Transverse colon (tissue), 4 donors: ENCODE results near the gene DMAC2. TPM values are rescaled to one million over a fixed set of nuclear protein-coding genes. Genes with fewer than 3 reads are reported as not detected.

Source experiments
- DNase-seq: peaks from one replicate; pipeline ENCODE4 v3.0.0-alpha.2; 2019
- H3K27ac ChIP-seq, 4 donors: fragments of 200-600 bp; sonication (generic); 2 replicates each; pipeline ENCODE4 v1.5.1; 2016 to 2018; ENCODE audit warnings: inconsistent platforms in 4 of 4
- H3K27me3 ChIP-seq: fragments of 200-600 bp; sonication (generic); 2 replicates; pipeline ENCODE4 v1.5.1; 2017; ENCODE audit warnings: inconsistent platforms
- H3K36me3 ChIP-seq, 4 donors: fragments of 200-600 bp; sonication (generic); 2 replicates each; pipeline ENCODE4 v1.5.1; 2017 to 2019; ENCODE audit warnings: inconsistent platforms in 4 of 4
- H3K4me1 ChIP-seq, 4 donors: fragments of 200-600 bp; sonication (generic); 2 replicates each; pipeline ENCODE4 v1.5.1; 2017 to 2020; ENCODE audit warnings: inconsistent platforms in 4 of 4
- H3K4me3 ChIP-seq, 4 donors: fragments of 200-600 bp; sonication (generic); 1 replicate in 1 of 4; 2 replicates in 3 of 4; pipeline versions ENCODE4 v1.5.1 to v1.6.1; 2017 to 2019; ENCODE audit warnings: inconsistent platforms in 4 of 4
- H3K9me3 ChIP-seq, 2 donors: fragments of 200-600 bp; sonication (generic); 2 replicates each; pipeline ENCODE4 v1.5.1; 2017 to 2019; ENCODE audit warnings: inconsistent platforms in 2 of 2
- CTCF ChIP-seq, 5 experiments: fragments of 200-600 bp in 3 of 5; fragments of 450-650 bp in 2 of 5; sonication (generic) in 3 of 5; IDR thresholded peaks; 1 replicate in 2 of 5; 2 replicates in 3 of 5; pipeline ENCODE4 v1.5.1; 2016 to 2017; ENCODE audit warnings: antibody characterized with exemption in 5 of 5, inconsistent platforms in 3 of 5, mild to moderate bottlenecking in 2 of 5, moderate library complexity in 1 of 5
- EP300 ChIP-seq: sonication (generic); formaldehyde crosslinking; IDR thresholded peaks from one replicate; pipeline ENCODE4 v1.6.1; 2017; ENCODE audit warnings: antibody characterized with exemption, low read depth
- POLR2A ChIP-seq: fragments of 450-650 bp; IDR thresholded peaks from one replicate; pipeline ENCODE4 v1.6.1; 2016; ENCODE audit warnings: antibody characterized with exemption, mild to moderate bottlenecking, moderate library complexity
- POLR2AphosphoS5 ChIP-seq, 3 donors: sonication (generic); formaldehyde crosslinking; IDR thresholded peaks; one replicate each; pipeline ENCODE4 v1.6.1; 2016; ENCODE audit warnings: antibody characterized with exemption in 3 of 3
- WGBS, 2 donors: methylation state at CpG; one replicate each; pipeline ENCODE4 v1.1.5; 2018; ENCODE audit warnings: low coverage in 1 of 2; 5-methylcytosine and 5-hydroxymethylcytosine counted together
- in situ Hi-C, 4 donors: fragments of 200-750 bp; cut with MboI; loops; one replicate each; pipeline versions ENCODE4 v1.15.0 to v1.15.1; 2017; ENCODE audit warnings: low sequenced_read_pairs in 3 of 4, low pct_ligation_motif_present in 1 of 4, low pct_unique_long_range_greater_than_20kb in 1 of 4
- intact Hi-C: fragments of 100-400 bp; cut with DNase I; formaldehyde crosslinking; loops from one replicate; pipeline ENCODE4 v1.15.1; 2023; ENCODE audit warnings: low total_unique reads
- total RNA-seq, 4 donors: library from RNA; depleted of rRNA; stranded (reverse); fragments of >200 nt; gene quantifications; one replicate each; pipeline ENCODE4 v1.1.0, GENCODE V29; 2016

The DMAC2 gene
- total RNA-seq, 4 donors from 2014 or later: 15.9 to 65.8 (median 50.1) TPM

GRCh38 chr19:41447732-41448332 is 8.1 kb upstream of the DMAC2 start:
- Histone ChIP-seq H3K27me3 (peaks cover 21% of the 10 kb centered on the region), H3K4me1 (peaks cover 0 to 5% (median 0%) of the 10 kb centered on the region in 4 donors), H3K36me3 (no peaks in the 10 kb centered on the region), H3K4me3 (no peak overlapping the region), H3K9me3 (no peaks in the 10 kb centered on the region), H3K27ac (no peak overlapping the region)
- WGBS, 2 donors: 58 to 63% methylated on average over 11 to 12 of the region's 12 CpGs
- TF ChIP-seq POLR2AphosphoS5 (IDR thresholded peaks at IDR 0.05): no peak
- no peak for TF ChIP-seq EP300
- no peak for TF ChIP-seq POLR2A
- no peak for TF ChIP-seq CTCF (IDR thresholded peaks at IDR 0.05)
- no peak for DNase-seq
- in situ Hi-C loops (loop anchor here in 2 of 4 donors (5.0 to 10.0 kb wide), 2 partner anchors 124 to 127 kb away; partner anchors contain the start of gene CEACAM21 (in 1 of the 2)), intact Hi-C loops (loop anchor here (5.0 kb wide), 1 partner anchor 124 kb away; no protein-coding TSS in a partner anchor)

GRCh38 chr19:41445575-41445974 is 5.9 kb upstream of the DMAC2 start:
- intact Hi-C loops: loop anchor here (5.0 kb wide), 1 partner anchor 127 kb away; no protein-coding TSS in a partner anchor
- Histone ChIP-seq H3K36me3 (no peaks in the 10 kb centered on the region), H3K9me3 (no peaks in the 10 kb centered on the region), H3K27ac (no peak overlapping the region), H3K4me3 (no peak overlapping the region), H3K4me1 (peaks cover 0 to 5% (median 0%) of the 10 kb centered on the region in 4 donors), H3K27me3 (peaks cover 21% of the 10 kb centered on the region)
- 46 to 64% methylated on average over 3 to 5 of the region's 5 CpGs for WGBS, 2 donors
- DNase-seq: no peak
- TF ChIP-seq POLR2A: no peak
- TF ChIP-seq CTCF (IDR thresholded peaks at IDR 0.05): no peak
- no peak for TF ChIP-seq POLR2AphosphoS5 (IDR thresholded peaks at IDR 0.05)
- no peak for TF ChIP-seq EP300
- in situ Hi-C loops: loop anchor here in 2 of 4 donors (5.0 to 10.0 kb wide), 2 partner anchors 127 to 129 kb away; partner anchors contain the start of gene CEACAM21 (in 1 of the 2)

- Histone ChIP-seq H3K4me1 (peaks cover 0 to 10% (median 4%) of the 10 kb centered on the region in 4 donors), H3K27me3 (peaks cover 21% of the 10 kb centered on the region), H3K27ac (no peak overlapping the region), H3K9me3 (no peaks in the 10 kb centered on the region), H3K36me3 (no peaks in the 10 kb centered on the region), H3K4me3 (no peak overlapping the region)
- intact Hi-C loops (no loop called here), in situ Hi-C loops (loop anchor here in 1 of 4 donors (10.0 kb wide), 1 partner anchor 131 kb away; the partner anchor contains the start of gene CEACAM21)
- TF ChIP-seq POLR2AphosphoS5 (IDR thresholded peaks at IDR 0.05): no peak
- no peak for TF ChIP-seq CTCF (IDR thresholded peaks at IDR 0.05)
- no peak for TF ChIP-seq EP300
- no peak for TF ChIP-seq POLR2A
- 68 to 100% methylated on average over 1 to 6 of the region's 6 CpGs for WGBS, 2 donors
- peak; percentile 3 for DNase-seq
Measured at GRCh38 chr19:41443813-41444455, 4.2 kb upstream of the DMAC2 start.
